Uterus (tissue), 2 donors: ENCODE results near the gene IQGAP2.

Experiments used
- CTCF ChIP-seq, 4 experiments: fragments of 200-600 bp in 2 of 4; fragments of 450-650 bp in 2 of 4; sonication (generic) in 2 of 4; IDR thresholded peaks; one replicate each; pipeline ENCODE4 v1.5.1; 2016 to 2019; ENCODE audit warnings: antibody characterized with exemption in 4 of 4, mild to moderate bottlenecking in 2 of 4, moderate library complexity in 1 of 4
- POLR2A ChIP-seq, 2 donors: fragments of 450-650 bp; IDR thresholded peaks; one replicate each; pipeline ENCODE4 v1.6.1; 2016; ENCODE audit warnings: antibody characterized with exemption in 2 of 2, mild to moderate bottlenecking in 1 of 2, moderate library complexity in 1 of 2

- TF ChIP-seq CTCF (IDR thresholded peaks at IDR 0.05) (no peak), POLR2A (IDR thresholded peaks at IDR 0.05) (no peak)
Measured at GRCh38 chr5:76634661-76635060, 231.6 kb downstream of the IQGAP2 start.
